CD4-positive, alpha-beta T cell (primary cell): ENCODE results near the gene SLIT1. TPM values are rescaled to one million over a fixed set of nuclear protein-coding genes. Genes with fewer than 3 reads are reported as not detected.

Source experiments
- ATAC-seq: fragments of 200-7000 bp; cut with Tn5 transposase; one replicate; pipeline ENCODE4 v1.10.0; 2022; ENCODE audit warnings: mild to moderate bottlenecking; ENCODE audit not compliant: poor library complexity
- CTCF ChIA-PET: fragments of 350-600 bp; sonication (Branson Sonifier 250); formaldehyde crosslinking; loops from one replicate; lab custom pipeline; 2021; ENCODE audit warnings: antibody characterized with exemption, inconsistent platforms; lab: Charles Lee
- POLR2A ChIA-PET: fragments of 350-600 bp; sonication (Branson Sonifier 250); formaldehyde crosslinking; loops from one replicate; lab custom pipeline; 2021; ENCODE audit warnings: antibody characterized with exemption, inconsistent platforms; lab: Charles Lee
- DNase-seq, 14 experiments: peaks; one replicate each; pipeline ENCODE4 v3.0.0-alpha.2; 2013 to 2020; ENCODE audit warnings: mixed read lengths in 2 of 14
- H3K27ac ChIP-seq, 2 donors: one replicate each; pipeline versions ENCODE4 v1.5.1 to v1.7.0; 2013; ENCODE audit warnings: low read length in 2 of 2, low read depth in 1 of 2, mild to moderate bottlenecking in 1 of 2
- H3K27me3 ChIP-seq, 2 experiments: 1 replicate in 1 of 2; 2 replicates in 1 of 2; pipeline versions ENCODE4 v1.6.1 to v1.7.0; 2013; ENCODE audit warnings: low read length in 2 of 2, control low read depth in 1 of 2, mild to moderate bottlenecking in 1 of 2, moderate library complexity in 1 of 2; ENCODE audit not compliant: insufficient read depth in 2 of 2, control insufficient read depth in 1 of 2
- H3K36me3 ChIP-seq: one replicate; pipeline ENCODE4 v1.6.1; 2013; ENCODE audit warnings: low read length, control low read depth; ENCODE audit not compliant: insufficient read depth
- H3K4me1 ChIP-seq: one replicate; pipeline ENCODE4 v1.6.1; 2013; ENCODE audit warnings: low read length, control low read depth; ENCODE audit not compliant: insufficient read depth
- H3K4me3 ChIP-seq: one replicate; pipeline ENCODE4 v1.5.1; 2013; ENCODE audit warnings: mild to moderate bottlenecking, low read length, moderate library complexity
- H3K9me3 ChIP-seq, 2 experiments: 1 replicate in 1 of 2; 2 replicates in 1 of 2; pipeline versions ENCODE4 v1.6.1 to v1.7.0; 2013; ENCODE audit warnings: low read length in 2 of 2, mild to moderate bottlenecking in 2 of 2, control low read depth in 1 of 2, moderate library complexity in 1 of 2; ENCODE audit not compliant: control insufficient read depth in 1 of 2, insufficient read depth in 1 of 2
- H3K27ac Mint-ChIP-seq: one replicate; pipeline ENCODE4 v1.8.0; 2020; ENCODE audit warnings: mixed read lengths
- H3K27me3 Mint-ChIP-seq: one replicate; pipeline ENCODE4 v1.8.0; 2021; ENCODE audit warnings: mixed read lengths
- H3K36me3 Mint-ChIP-seq: one replicate; pipeline ENCODE4 v1.8.0; 2021; ENCODE audit warnings: low read depth, mixed read lengths
- H3K4me1 Mint-ChIP-seq: one replicate; pipeline ENCODE4 v1.8.0; 2021; ENCODE audit warnings: low read depth, mixed read lengths
- H3K4me3 Mint-ChIP-seq: one replicate; pipeline ENCODE4 v1.8.0; 2020; ENCODE audit warnings: mild to moderate bottlenecking, mixed read lengths
- H3K9me3 Mint-ChIP-seq: one replicate; pipeline ENCODE4 v1.8.0; 2020; ENCODE audit warnings: mixed read lengths
- intact Hi-C, 2 experiments: fragments of 100-400 bp; cut with DNase I in 1 of 2; cut with micrococcal nuclease in 1 of 2; formaldehyde crosslinking; loops; one replicate each; pipeline versions ENCODE4 v1.15.1 to v1.9.0; 2023 to 2025; cut with DNase I, micrococcal nuclease
- total RNA-seq, 174 experiments: library from RNA in 2 of 174; stranded (reverse) in 2 of 174; gene quantifications; one replicate each; pipeline ENCODE4 v1.2.3 and lab custom pipeline; 2021 to 2026
- TF ChIP-seq, protein P1 (sequence below): fragments of 200-600 bp; IDR thresholded peaks from one replicate; pipeline ENCODE4 v1.8.0; 2022; ENCODE audit warnings: antibody characterized with exemption, mild to moderate bottlenecking

The SLIT1 gene
- total RNA-seq, 2 experiments from 2014 or later: 0.30 to 0.39 TPM

DNA sequence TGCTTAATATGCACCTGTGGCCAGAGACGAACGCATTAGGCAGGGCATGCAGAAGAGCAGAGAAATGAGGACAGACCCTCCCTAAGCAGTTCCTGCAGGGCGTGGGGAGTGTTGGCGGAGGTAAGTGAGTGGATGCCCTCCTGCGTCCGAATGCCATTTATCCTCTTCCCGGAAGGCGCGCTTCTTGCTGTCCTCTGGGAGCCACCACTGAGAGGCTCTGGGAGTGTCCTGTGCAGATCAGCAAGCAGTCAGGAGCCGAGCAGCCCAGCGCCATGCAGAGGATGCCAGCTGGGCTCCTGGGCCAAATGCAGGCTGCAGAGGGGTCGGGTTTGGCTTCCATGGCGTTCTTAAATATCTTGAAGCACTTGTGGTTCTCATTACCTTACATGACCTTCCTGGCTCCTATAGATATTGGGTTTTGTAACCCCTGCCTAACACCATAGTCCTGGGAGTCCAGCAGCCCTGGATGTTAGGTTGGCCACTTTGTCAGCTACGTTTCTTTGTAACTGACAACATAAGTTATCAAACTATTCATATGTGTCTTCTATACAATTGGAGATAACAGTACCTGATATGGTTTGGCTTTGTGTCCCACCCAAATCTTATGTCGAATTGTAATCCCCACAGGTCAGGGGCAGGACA, 30.0 kb upstream of the SLIT1 start:
- POLR2A ChIA-PET: no interaction called here
- Mint-ChIP-seq H3K4me1 (no peaks in the 10 kb centered on the region), H3K27ac (no peak overlapping the region), H3K4me3 (no peak overlapping the region), H3K9me3 (no peaks in the 10 kb centered on the region), H3K27me3 (no peaks in the 10 kb centered on the region), H3K36me3 (no peaks in the 10 kb centered on the region)
- TF ChIP-seq, protein P1, sequence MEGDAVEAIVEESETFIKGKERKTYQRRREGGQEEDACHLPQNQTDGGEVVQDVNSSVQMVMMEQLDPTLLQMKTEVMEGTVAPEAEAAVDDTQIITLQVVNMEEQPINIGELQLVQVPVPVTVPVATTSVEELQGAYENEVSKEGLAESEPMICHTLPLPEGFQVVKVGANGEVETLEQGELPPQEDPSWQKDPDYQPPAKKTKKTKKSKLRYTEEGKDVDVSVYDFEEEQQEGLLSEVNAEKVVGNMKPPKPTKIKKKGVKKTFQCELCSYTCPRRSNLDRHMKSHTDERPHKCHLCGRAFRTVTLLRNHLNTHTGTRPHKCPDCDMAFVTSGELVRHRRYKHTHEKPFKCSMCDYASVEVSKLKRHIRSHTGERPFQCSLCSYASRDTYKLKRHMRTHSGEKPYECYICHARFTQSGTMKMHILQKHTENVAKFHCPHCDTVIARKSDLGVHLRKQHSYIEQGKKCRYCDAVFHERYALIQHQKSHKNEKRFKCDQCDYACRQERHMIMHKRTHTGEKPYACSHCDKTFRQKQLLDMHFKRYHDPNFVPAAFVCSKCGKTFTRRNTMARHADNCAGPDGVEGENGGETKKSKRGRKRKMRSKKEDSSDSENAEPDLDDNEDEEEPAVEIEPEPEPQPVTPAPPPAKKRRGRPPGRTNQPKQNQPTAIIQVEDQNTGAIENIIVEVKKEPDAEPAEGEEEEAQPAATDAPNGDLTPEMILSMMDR: no peak
- Histone ChIP-seq H3K36me3 (no peaks in the 10 kb centered on the region), H3K27ac (no peak overlapping the region), H3K4me1 (no peaks in the 10 kb centered on the region), H3K4me3 (no peak overlapping the region), H3K9me3 (no peaks in the 10 kb centered on the region), H3K27me3 (no peaks in the 10 kb centered on the region)
- CTCF ChIA-PET: no interaction called here
- ATAC-seq: no peak
- intact Hi-C loops: no loop called here
- DNase-seq: no peak

DNA sequence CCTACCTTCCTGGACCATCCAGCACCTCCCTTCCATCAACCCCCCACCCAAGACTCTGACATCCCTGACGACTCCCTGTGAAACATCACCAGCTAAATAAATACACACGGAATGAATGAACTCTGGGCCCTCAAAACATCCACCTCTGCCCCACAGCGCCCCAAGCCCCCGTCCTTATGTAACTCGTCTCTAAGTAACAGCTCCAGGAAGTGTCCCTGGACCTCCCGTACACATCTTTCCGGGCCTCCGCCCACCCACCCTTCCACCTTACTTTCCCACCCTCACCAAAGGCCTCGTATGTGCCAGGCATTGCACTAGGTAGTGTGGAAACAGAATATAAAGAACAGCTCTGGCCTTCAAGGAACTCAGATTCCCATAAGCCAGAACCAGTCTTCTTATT, 27.7 kb upstream of the SLIT1 start:
- Mint-ChIP-seq H3K36me3 (no peaks in the 10 kb centered on the region), H3K27me3 (no peaks in the 10 kb centered on the region), H3K4me1 (no peaks in the 10 kb centered on the region), H3K9me3 (no peaks in the 10 kb centered on the region), H3K27ac (no peak overlapping the region), H3K4me3 (no peak overlapping the region)
- POLR2A ChIA-PET: no interaction called here
- CTCF ChIA-PET: interaction anchor here (1.5 kb wide), 1 partner anchor 140 kb away, joined by 4 read pairs; no protein-coding TSS in a partner anchor
- Histone ChIP-seq H3K4me3 (no peak overlapping the region), H3K27me3 (no peaks in the 10 kb centered on the region), H3K9me3 (no peaks in the 10 kb centered on the region), H3K4me1 (no peaks in the 10 kb centered on the region), H3K27ac (no peak overlapping the region), H3K36me3 (no peaks in the 10 kb centered on the region)
- intact Hi-C loops: loop anchor here in 1 of 2 experiments (5.0 kb wide), 1 partner anchor 816 kb away; no protein-coding TSS in a partner anchor
- TF ChIP-seq, protein P1: no peak
- DNase-seq (no peak), ATAC-seq (no peak)

DNA sequence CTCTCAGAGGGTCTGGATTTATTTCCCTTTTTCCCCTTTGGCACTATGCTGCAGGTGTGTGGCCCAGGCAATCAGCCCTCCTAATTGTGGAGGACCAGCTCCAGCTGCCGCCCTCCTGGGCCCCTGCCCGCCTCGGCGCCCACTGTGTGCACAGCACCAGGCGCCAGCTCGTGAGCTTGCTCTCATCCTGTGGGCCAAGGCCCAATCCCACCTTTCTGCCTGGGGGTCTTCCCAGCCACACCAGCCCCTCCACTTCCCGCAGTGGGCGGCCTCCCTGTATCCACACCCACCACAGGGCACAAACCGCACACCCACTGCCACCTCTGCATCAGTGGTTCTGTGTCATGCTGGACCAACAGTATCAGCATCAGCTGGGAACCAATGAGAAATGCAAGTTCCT, 25.5 kb upstream of the SLIT1 start:
- POLR2A ChIA-PET: interaction anchor here (1.0 to 1.7 kb wide), 3 partner anchors 104 to 173 kb away, joined by 3 to 10 read pairs (median 3); no protein-coding TSS in a partner anchor
- DNase-seq (no peak), ATAC-seq (no peak)
- Histone ChIP-seq H3K4me3 (no peak overlapping the region), H3K9me3 (no peaks in the 10 kb centered on the region), H3K4me1 (no peaks in the 10 kb centered on the region), H3K27ac (no peak overlapping the region), H3K27me3 (no peaks in the 10 kb centered on the region), H3K36me3 (no peaks in the 10 kb centered on the region)
- Mint-ChIP-seq H3K9me3 (no peaks in the 10 kb centered on the region), H3K27ac (no peak overlapping the region), H3K4me1 (no peaks in the 10 kb centered on the region), H3K27me3 (no peaks in the 10 kb centered on the region), H3K4me3 (no peak overlapping the region), H3K36me3 (no peaks in the 10 kb centered on the region)
- TF ChIP-seq, protein P1: no peak
- CTCF ChIA-PET: interaction anchor here (1.0 to 3.9 kb wide), 12 partner anchors 9 to 817 kb away, joined by 3 to 53 read pairs (median 5); no protein-coding TSS in a partner anchor
- intact Hi-C loops: loop anchor here in 1 of 2 experiments (2.0 to 5.0 kb wide), 2 partner anchors 446 to 814 kb away; no protein-coding TSS in a partner anchor
